ENCODE data around the gene CEP78.
A peak's percentile ranks its signal among the peaks of the same experiment; 100 is the strongest.

CEP78 gene

DNA sequence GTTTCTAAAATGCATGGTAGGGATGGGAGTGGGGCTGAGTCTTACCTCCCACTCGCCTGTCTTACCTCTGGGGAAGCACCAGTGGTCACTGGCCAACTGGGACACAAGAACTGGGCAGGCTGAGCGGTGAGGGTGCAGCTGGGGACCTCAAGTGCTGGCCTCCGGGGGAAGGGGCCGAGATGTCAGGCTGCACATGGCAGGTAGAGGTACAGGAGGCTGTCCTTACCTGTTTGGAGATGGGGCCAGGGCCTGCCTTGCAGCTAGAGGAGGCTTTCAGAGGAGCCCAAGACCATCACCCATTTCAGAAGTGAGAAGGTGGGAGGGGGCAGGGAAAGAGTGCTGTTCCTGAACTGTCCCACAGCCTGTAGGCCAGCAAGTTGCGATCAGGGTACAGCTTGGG is 75.2 kb downstream of the CEP78 start:
- DNase-seq = no peak

- no peak for DNase-seq
These were observed 76.1 kb downstream of the CEP78 start for GRCh38 chr9:78311886-78312524.

GRCh38 chr9:78314550-78314949 is 78.7 kb downstream of the CEP78 start:
- DNase-seq = no peak

GRCh38 chr9:78314953-78315870 is 79.3 kb downstream of the CEP78 start:
- no peak for DNase-seq

GRCh38 chr9:78316166-78316892 is 80.5 kb downstream of the CEP78 start:
- no peak for DNase-seq

DNA sequence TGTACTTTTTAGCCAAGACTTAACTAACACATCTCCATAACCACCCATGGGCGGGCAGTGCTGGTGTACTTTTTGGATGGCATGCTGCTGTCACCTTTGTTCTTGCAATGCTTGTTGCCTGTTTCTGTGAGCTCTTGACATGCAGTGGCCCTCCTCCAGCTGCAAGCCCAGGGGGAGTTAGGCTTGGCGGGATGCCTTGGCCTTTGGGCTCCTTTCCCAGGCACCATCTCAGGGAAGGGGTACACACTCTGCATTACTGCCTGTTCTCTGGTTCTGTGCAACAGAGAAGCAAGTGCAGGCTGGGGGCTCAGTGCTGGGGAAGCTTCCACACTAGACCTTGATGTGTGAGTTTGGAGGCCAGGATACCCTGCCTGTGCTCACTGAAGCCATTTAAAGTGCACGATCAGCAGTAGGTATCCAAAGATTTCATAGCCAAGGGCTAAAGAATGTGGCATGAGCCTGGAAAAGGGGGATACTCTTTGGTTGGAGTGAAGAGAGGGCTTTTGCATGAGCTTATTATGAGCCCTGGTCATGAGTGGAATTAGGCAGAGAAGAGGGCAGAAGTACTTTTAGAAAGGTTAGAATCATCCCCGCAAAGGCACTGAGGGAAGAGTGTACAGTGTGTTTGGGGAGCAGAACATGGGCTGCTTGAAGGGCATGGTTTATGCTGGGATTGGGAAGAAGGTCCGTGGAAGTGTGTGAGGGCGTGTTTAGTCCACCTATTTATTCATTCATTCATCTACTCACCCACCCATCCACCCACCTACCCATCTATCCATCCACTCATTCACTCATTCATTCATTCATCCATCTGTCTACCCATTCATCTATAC is 83.5 kb downstream of the CEP78 start:
- no peak for DNase-seq

- no peak for DNase-seq
These were observed 84.3 kb downstream of the CEP78 start for GRCh38 chr9:78320030-78320693.

DNA sequence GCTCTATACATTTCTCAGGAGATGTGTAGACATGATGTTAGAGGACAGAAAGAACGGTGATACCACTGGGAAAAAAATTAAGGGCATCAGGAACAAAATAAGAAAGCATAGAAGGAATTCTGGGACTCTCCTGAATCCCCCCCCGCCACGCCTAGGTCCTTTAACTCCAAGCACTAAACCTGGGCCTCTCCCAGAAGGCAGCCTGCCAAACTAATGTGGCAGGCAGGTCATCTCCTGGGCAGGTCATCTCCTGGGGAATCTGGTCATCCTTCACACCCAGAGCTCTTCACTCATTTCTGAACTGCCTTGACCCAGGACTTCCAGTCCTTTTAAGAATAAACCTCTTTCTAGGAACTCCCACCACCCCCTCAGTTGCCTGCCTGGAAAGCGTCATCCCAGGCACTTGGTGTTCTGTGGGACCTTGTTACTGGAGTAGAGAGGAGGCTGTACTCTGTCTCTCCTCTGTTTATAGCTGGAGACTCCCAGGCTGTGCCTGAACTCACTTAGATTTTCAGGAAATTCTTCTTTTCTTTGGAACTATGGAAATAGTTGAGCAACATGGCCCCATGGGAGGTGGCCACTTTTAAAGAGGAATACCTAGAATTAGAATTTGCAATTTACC is 85.1 kb downstream of the CEP78 start:
- no peak for DNase-seq

GRCh38 chr9:78321505-78321904 is 85.6 kb downstream of the CEP78 start:
- DNase-seq = no peak

DNA sequence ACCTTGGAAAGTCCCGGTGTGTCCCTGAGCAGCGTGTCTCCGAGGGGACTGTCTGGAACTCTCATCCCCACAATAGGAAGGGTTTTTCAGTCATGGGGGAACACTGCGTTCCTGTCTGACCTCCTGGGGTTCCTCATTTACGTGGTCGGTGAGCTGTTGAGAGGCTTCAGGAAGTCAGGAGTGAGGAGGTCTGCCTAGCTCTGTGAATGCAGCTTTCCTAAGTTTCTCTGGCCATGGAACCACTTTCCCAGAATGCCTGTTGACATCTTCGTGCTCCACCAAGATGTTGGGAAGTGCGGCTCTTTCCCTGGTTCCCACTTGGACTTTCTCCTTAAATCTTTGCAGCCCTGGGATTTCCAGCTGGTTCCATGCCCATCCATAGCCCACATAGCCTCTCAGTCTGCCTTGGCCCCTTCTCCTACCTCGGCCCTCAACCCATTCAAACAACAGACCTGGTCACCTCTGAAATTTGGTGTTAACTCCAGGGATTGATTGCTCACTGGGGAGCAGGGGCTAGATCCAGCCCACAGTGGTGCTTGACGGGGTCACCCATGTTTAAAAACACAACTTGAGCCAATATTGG is 88.3 kb downstream of the CEP78 start:
- DNase-seq = no peak

- DNase-seq = no peak
These were observed 88.8 kb downstream of the CEP78 start for GRCh38 chr9:78324682-78325081.

DNA sequence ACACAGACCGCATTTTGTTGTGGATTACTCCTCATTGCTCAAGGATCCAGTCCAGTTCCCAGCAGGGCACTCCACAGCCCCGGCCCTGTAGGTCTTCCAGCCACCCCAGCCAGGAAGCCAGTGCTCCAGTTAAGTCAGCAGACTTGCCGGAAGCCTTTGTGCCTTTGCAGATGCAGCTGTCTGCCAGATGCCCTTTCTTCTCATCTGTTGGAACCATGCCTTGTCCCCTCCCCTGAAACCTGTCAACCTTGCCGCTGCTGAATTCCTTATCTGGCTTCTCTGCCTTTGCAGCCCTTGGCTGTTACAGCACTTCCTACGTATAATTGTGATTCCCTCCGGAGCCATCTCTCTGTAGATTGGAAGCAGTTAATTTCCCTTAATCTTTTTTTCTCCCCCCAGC is 89.5 kb downstream of the CEP78 start:
- DNase-seq = peak; percentile 17

- no peak for DNase-seq
These were observed 90.0 kb downstream of the CEP78 start for GRCh38 chr9:78325846-78326360.

DNA sequence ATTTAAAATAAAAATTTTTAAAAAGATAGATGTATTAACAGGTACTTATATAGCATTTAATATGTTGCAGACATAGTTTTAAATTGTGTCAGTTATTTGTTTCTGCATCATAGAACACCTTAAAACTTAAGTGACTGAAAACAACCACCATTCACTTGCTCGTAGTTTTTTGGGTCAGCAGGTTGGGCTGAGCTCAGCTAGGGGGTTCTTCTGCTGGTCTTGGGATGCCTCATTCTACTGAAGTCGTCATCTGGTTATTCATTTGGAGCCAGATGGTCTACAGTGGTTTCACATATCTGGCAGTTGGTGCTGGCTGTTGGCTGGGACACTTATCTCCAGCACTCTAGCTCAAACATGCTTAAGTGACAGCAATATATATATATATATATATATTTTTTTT is 90.7 kb downstream of the CEP78 start:
- no peak for DNase-seq
